ENCODE results near the gene GART. TPM values are rescaled to one million over a fixed set of nuclear protein-coding genes. Genes with fewer than 3 reads are reported as not detected.

GART gene
- polyA plus RNA-seq, 3 donors: 65.9 to 71.0 (median 70.9) TPM

- DNase-seq (ENCODE audit: low read depth in 3 of 3, low spot score in 2 of 3): no peak
Observed at GRCh38 chr21:33554236-33554981, 12.5 kb upstream of the GART start.

DNA sequence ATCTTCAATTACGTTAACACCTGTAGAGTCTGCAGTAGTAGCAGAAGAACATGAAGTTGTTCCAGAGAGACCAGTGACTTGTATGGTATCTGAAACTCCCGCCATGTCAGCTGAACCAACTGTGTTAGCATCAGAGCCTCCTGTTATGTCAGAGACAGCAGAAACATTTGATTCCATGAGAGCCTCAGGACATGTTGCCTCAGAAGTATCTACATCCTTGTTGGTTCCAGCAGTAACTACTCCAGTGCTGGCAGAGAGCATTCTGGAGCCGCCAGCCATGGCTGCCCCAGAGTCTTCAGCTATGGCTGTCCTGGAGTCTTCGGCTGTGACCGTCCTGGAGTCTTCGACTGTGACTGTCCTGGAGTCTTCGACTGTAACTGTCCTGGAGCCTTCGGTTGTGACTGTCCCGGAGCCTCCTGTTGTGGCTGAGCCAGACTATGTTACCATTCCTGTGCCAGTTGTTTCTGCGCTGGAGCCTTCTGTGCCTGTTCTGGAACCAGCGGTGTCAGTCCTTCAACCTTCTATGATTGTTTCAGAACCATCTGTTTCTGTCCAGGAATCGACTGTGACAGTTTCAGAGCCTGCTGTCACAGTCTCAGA is 11.2 kb upstream of the GART start:
- DNase-seq (ENCODE audit: low read depth in 3 of 3, low spot score in 2 of 3): no peak

DNA sequence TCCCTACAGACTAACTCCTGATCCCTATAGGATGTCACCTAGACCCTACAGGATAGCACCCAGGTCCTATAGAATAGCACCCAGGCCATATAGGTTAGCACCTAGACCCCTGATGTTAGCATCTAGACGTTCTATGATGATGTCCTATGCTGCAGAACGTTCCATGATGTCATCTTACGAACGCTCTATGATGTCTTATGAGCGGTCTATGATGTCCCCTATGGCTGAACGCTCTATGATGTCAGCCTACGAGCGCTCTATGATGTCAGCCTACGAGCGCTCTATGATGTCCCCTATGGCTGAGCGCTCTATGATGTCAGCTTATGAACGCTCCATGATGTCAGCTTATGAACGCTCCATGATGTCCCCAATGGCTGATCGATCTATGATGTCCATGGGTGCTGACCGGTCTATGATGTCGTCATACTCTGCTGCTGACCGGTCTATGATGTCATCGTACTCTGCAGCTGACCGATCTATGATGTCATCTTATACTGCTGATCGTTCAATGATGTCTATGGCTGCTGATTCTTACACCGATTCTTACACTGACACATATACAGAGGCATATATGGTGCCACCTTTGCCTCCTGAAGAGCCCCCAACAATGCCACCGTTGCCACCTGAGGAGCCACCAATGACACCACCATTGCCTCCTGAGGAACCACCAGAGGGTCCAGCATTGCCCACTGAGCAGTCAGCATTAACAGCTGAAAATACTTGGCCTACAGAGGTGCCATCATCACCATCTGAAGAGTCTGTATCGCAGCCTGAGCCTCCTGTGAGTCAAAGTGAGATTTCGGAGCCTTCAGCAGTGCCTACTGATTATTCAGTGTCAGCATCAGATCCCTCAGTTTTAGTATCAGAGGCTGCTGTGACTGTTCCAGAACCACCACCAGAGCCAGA is 10.4 kb upstream of the GART start:
- no peak for DNase-seq (ENCODE audit: low read depth in 3 of 3, low spot score in 2 of 3)

GRCh38 chr21:33551664-33552063 is 9.7 kb upstream of the GART start:
- DNase-seq (ENCODE audit: low read depth in 3 of 3, low spot score in 2 of 3): no peak

DNA sequence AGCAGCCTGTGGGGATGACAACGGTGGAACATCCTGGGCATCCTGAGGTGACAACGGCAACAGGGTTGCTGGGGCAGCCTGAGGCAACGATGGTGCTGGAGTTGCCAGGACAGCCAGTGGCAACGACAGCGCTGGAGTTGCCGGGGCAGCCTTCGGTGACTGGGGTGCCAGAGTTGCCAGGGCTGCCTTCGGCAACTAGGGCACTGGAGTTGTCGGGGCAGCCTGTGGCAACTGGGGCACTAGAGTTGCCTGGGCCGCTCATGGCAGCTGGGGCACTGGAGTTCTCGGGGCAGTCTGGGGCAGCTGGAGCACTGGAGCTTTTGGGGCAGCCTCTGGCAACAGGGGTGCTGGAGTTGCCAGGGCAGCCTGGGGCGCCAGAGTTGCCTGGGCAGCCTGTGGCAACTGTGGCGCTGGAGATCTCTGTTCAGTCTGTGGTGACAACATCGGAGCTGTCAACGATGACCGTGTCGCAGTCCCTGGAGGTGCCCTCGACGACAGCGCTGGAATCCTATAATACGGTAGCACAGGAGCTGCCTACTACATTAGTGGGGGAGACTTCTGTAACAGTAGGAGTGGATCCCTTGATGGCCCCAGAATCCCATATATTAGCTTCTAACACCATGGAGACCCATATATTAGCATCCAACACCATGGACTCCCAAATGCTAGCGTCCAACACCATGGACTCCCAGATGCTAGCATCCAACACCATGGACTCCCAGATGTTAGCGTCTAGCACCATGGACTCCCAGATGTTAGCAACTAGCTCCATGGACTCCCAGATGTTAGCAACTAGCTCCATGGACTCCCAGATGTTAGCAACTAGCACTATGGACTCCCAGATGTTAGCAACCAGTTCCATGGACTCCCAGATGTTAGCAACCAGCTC is 9.1 kb upstream of the GART start:
- DNase-seq (ENCODE audit: low read depth in 3 of 3, low spot score in 2 of 3): no peak

GRCh38 chr21:33549848-33550771 is 8.2 kb upstream of the GART start:
- DNase-seq (ENCODE audit: low read depth in 3 of 3, low spot score in 2 of 3): no peak

DNA sequence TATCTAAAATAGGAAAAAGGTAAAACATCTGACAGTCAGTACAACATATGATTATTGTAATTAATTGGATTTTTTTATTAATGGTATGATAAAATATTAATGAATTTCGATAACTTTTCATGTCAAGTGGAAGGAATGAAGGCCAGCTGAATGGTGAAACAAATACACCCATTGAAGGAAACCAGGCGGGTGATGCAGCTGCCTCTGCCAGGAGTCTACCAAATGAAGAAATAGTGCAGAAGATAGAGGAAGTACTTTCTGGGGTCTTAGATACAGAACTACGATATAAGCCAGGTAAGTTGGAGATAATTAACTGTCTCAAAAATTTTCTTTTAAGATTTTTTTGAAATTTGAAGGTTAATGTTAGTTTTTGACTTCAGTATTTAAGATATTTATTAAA is 4.2 kb upstream of the GART start:
- DNase-seq (ENCODE audit: low read depth in 3 of 3, low spot score in 2 of 3): no peak

GRCh38 chr21:33544451-33545195 is 2.7 kb upstream of the GART start:
- DNase-seq (ENCODE audit: low read depth in 3 of 3, low spot score in 2 of 3): no peak

GRCh38 chr21:33543505-33544129 is 1.7 kb upstream of the GART start:
- no peak for DNase-seq (ENCODE audit: low read depth in 3 of 3, low spot score in 2 of 3)

GRCh38 chr21:33542640-33543504 is 955 bp upstream of the GART start, which contains the start of gene SON:
Gene SON, plus strand, starts transcription at chr21:33543038. Its CDS starts 55 bp downstream, at chr21:33543093.
- DNase-seq (ENCODE audit: low read depth in 3 of 3, low spot score in 2 of 3): peak; percentile 93 to 96 (median 95)

- DNase-seq (ENCODE audit: low read depth in 3 of 3, low spot score in 2 of 3): no peak
Observed at GRCh38 chr21:33541105-33541711, 709 bp downstream of the GART start.

DNA sequence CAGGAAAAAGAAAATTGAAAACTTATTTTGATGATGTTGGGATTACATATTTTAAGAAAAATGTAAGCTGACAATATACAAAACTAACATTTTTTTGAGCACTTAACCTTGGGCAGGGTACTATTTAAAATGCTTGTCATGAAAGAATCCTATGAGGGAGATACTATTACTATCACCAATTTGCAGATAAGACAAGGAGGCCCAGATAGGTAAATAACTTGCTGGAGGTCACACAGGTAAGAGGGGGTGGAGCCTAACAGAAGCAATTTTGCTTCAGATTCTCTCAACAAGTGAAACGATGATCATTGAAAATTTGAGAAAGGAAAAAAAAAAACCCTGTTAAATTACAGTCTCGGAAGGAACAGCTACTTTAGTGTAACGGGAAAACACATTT is 1.2 kb downstream of the GART start:
- no peak for DNase-seq (ENCODE audit: low read depth in 3 of 3, low spot score in 2 of 3)

DNA sequence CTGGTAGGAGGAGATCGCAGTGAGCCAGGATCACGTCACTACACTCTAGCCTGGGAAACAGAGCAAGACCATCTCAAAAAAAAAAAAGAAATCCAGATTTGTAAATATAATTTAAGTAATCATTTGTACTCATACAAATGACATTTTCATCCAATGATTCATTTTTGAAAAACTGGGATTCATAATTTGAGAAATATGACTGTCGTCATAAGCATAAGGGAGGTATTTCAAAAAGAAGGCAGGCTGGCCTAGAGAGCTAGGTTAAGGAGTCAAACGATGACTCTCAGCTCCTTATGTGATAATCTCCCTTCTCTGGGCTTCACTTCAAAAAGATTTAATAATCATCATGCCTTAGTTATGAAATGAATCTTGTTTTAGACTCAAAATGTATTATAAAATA is 2.3 kb downstream of the GART start:
- DNase-seq (ENCODE audit: low read depth in 3 of 3, low spot score in 2 of 3): no peak

DNA sequence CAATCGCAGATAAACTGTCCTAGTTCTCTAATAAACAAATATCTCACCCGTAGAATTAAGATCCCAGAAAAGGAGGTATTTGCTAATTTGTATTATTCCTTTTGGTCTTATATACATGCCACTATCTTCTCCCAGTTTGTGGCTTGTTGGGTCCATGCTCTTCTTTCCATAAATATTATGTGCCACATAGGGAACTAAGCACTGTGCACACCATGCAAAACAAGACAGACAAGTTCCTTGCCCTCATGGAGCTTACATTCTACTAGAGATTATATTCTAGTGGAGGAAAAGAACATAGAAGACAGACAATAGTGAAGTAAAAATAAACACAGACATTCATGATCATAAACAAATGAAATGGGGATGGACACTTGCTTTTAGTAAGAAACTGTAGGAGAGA is 4.7 kb downstream of the GART start:
- no peak for DNase-seq (ENCODE audit: low read depth in 3 of 3, low spot score in 2 of 3)

DNA sequence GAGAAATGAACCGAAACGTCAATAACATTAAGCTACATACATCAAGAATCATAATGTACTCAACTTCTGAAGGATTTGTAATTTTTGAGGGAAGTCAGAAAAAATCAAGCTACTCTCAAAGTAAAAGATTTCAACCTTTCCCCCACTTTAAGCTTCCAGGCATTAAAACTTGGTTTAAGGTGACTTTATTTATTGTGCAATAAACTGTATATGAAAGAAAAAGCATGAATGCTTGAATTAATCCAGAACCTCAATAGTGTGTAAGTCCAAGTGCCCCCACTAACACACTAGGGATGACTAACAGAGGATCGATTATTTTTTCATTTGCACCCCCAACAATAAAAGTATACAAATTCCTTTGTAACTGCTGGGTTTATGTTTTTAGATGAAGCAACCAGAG is 10.9 kb downstream of the GART start:
- no peak for DNase-seq (ENCODE audit: low read depth in 3 of 3, low spot score in 2 of 3)

- no peak for DNase-seq (ENCODE audit: low read depth in 3 of 3, low spot score in 2 of 3)
Observed at GRCh38 chr21:33522953-33523349, 19.0 kb downstream of the GART start.

Measured in right renal cortex interstitium (tissue), 3 donors.